Measurements from ENCODE around the gene SERTAD1. TPM values are rescaled to one million over a fixed set of nuclear protein-coding genes. Genes with fewer than 3 reads are reported as not detected.

SERTAD1 gene
- total RNA-seq, 1 donor from 2014 or later = 2.4 TPM

DNA sequence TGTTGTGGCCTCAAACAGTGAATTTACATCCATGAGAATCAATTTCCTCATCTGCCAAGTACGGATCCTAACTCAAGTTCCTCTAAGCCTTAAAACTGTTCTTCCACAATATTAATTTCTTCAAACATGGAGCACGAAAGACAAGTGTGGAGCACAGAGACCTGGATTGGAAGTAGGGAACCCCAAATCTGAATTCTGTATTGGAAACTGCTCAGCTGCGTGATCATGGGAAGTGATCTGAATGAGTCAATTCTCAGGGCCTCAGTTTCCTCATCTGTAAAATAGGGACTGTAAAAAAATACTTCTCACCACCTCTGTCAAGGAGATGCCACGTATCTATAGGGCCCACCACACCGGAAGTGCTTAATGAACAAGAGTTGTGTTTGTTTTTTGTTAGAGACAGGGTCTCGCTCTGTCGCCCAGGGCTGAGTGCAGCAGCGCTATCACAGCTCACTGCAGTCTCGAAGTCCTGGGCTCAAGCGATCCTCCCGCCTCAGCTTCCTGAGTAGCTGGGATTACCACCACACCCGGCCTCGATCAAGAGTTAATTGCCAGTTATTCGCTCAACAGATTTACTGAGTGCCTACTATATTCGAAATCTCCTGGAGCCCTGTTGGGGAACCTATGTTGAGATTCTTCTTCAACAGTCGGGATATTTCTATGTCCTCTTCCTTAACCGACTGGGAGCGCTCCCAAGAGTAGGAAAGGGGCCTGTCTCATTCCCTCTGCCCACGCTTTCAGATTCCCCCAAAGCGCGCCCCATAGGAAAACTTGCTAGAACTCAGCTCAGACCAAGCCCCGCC lies 16.7 kb upstream of the SERTAD1 start:
- H3K4me1 Mint-ChIP-seq = peaks cover 30% of the 10 kb centered on the region
- H3K27me3 ChIP-seq = no peaks in the 10 kb centered on the region
- peak overlapping the region; percentile 81 for H3K4me2 ChIP-seq
- peak overlapping the region; percentile 97 for H3K4me3 Mint-ChIP-seq
- peak overlapping the region; percentile 86 for H3K4me3 ChIP-seq
- H3F3A ChIP-seq (ENCODE audit: low read depth) = peaks cover 42% of the 10 kb centered on the region
- no peak overlapping the region for H3K27ac Mint-ChIP-seq
- no peaks in the 10 kb centered on the region for H3K9me3 ChIP-seq (ENCODE audit: low read depth)
- peaks cover 24% of the 10 kb centered on the region for H4K20me1 ChIP-seq (ENCODE audit: low read depth)
- peak overlapping the region; percentile 51 for H3K9ac ChIP-seq
- no peaks in the 10 kb centered on the region for H3K9me3 Mint-ChIP-seq
- TF ChIP-seq CTCF (IDR thresholded peaks at IDR 0.05) (no peak), EZH2phosphoT487 (IDR thresholded peaks at IDR 0.05) (no peak)
- peaks cover 18% of the 10 kb centered on the region for H3K4me1 ChIP-seq
- H3K79me2 ChIP-seq (ENCODE audit: low read depth) = peaks cover 33% of the 10 kb centered on the region
- no peak overlapping the region for H2AFZ ChIP-seq (replicated peaks)
- H3K36me3 ChIP-seq = no peaks in the 10 kb centered on the region
- no peak for DNase-seq (ENCODE audit: low spot score)
- peaks cover 6% of the 10 kb centered on the region for H3K36me3 Mint-ChIP-seq
- H3K27me3 Mint-ChIP-seq (ENCODE audit: insufficient read depth, low read depth) = peaks cover 6% of the 10 kb centered on the region
- peak overlapping the region; percentile 58 for H3K27ac ChIP-seq

GRCh38 chr19:40441719-40442253 lies 16.0 kb upstream of the SERTAD1 start:
- H3K36me3 Mint-ChIP-seq = peaks cover 6% of the 10 kb centered on the region
- Histone ChIP-seq H3K4me3 (peak overlapping the region; percentile 86), H4K20me1 (ENCODE audit: low read depth) (peaks cover 24% of the 10 kb centered on the region), H2AFZ (replicated peaks) (no peak overlapping the region), H3F3A (ENCODE audit: low read depth) (peaks cover 42% of the 10 kb centered on the region), H3K36me3 (no peaks in the 10 kb centered on the region), H3K27me3 (no peaks in the 10 kb centered on the region), H3K27ac (no peak overlapping the region), H3K79me2 (ENCODE audit: low read depth) (peaks cover 33% of the 10 kb centered on the region), H3K4me2 (peak overlapping the region; percentile 81), H3K4me1 (peaks cover 18% of the 10 kb centered on the region), H3K9me3 (ENCODE audit: low read depth) (no peaks in the 10 kb centered on the region), H3K9ac (no peak overlapping the region)
- TF ChIP-seq CTCF (IDR thresholded peaks at IDR 0.05) = no peak
- TF ChIP-seq EZH2phosphoT487 (IDR thresholded peaks at IDR 0.05) = no peak
- TF ChIP-seq EZH2 (IDR thresholded peaks at IDR 0.05) = no peak
- H3K4me3 Mint-ChIP-seq = peak overlapping the region; percentile 97
- H3K27ac Mint-ChIP-seq = no peak overlapping the region
- H3K4me1 Mint-ChIP-seq = peaks cover 30% of the 10 kb centered on the region
- H3K27me3 Mint-ChIP-seq (ENCODE audit: insufficient read depth, low read depth) = peaks cover 6% of the 10 kb centered on the region
- no peaks in the 10 kb centered on the region for H3K9me3 Mint-ChIP-seq
- DNase-seq (ENCODE audit: low spot score) = no peak

DNA sequence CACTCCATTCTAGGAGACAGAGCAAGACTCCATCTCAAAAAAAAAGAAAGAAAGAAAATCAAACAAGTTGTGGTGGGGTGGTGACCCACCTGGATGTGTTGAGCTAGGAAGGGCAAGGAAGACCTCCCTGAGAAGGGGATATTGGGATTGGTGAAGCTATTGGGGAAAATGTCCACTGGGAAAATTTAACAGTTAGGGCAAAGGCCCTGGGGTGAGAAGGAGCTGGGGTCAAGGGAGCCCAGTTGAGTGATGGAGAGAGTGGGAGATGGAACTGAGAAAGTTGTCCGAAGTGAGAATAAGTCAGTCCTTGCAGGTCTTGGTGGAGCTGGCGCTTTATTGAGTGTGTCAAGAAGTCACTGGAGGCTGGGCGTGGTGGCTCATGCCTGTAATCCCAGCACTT lies 12.5 kb upstream of the SERTAD1 start:
- Mint-ChIP-seq H3K9me3 (no peaks in the 10 kb centered on the region), H3K4me1 (peaks cover 26% of the 10 kb centered on the region), H3K4me3 (peak overlapping the region; percentile 22), H3K27me3 (ENCODE audit: insufficient read depth, low read depth) (peaks cover 4% of the 10 kb centered on the region), H3K27ac (no peak overlapping the region), H3K36me3 (peaks cover 6% of the 10 kb centered on the region)
- Histone ChIP-seq H3F3A (ENCODE audit: low read depth) (peaks cover 33% of the 10 kb centered on the region), H3K4me3 (no peak overlapping the region), H3K36me3 (no peaks in the 10 kb centered on the region), H3K27me3 (no peaks in the 10 kb centered on the region), H3K79me2 (ENCODE audit: low read depth) (peaks cover 25% of the 10 kb centered on the region), H3K9me3 (ENCODE audit: low read depth) (no peaks in the 10 kb centered on the region), H4K20me1 (ENCODE audit: low read depth) (peaks cover 24% of the 10 kb centered on the region), H3K4me1 (peaks cover 7% of the 10 kb centered on the region), H3K9ac (no peak overlapping the region), H3K4me2 (no peak overlapping the region), H2AFZ (replicated peaks) (no peak overlapping the region), H3K27ac (no peak overlapping the region)
- TF ChIP-seq EZH2phosphoT487 (IDR thresholded peaks at IDR 0.05) (no peak), CTCF (IDR thresholded peaks at IDR 0.05) (no peak), EZH2 (IDR thresholded peaks at IDR 0.05) (no peak)
- no peak for DNase-seq (ENCODE audit: low spot score)

Measured in neural progenitor cell (in vitro differentiated cells).